WI38 (cell line): ENCODE results near the gene HOXB3.

Source experiments
- H3K4me3 ChIP-seq: 2 replicates; pipeline ENCODE4 v1.5.1; 2011; ENCODE audit warnings: low read depth, mild to moderate bottlenecking, control low read depth, low read length
- TF ChIP-seq, protein P1 (sequence below): IDR thresholded peaks from 2 replicates; pipeline ENCODE4 v1.5.1; 2012; ENCODE audit warnings: low read depth, mild to moderate bottlenecking, control low read depth, low read length

HOXB3 gene

GRCh38 chr17:48504953-48505352, 85.1 kb downstream of the HOXB3 start:
- TF ChIP-seq, protein P1, sequence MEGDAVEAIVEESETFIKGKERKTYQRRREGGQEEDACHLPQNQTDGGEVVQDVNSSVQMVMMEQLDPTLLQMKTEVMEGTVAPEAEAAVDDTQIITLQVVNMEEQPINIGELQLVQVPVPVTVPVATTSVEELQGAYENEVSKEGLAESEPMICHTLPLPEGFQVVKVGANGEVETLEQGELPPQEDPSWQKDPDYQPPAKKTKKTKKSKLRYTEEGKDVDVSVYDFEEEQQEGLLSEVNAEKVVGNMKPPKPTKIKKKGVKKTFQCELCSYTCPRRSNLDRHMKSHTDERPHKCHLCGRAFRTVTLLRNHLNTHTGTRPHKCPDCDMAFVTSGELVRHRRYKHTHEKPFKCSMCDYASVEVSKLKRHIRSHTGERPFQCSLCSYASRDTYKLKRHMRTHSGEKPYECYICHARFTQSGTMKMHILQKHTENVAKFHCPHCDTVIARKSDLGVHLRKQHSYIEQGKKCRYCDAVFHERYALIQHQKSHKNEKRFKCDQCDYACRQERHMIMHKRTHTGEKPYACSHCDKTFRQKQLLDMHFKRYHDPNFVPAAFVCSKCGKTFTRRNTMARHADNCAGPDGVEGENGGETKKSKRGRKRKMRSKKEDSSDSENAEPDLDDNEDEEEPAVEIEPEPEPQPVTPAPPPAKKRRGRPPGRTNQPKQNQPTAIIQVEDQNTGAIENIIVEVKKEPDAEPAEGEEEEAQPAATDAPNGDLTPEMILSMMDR, result no peak
- H3K4me3 ChIP-seq, result no peak overlapping the region

DNA sequence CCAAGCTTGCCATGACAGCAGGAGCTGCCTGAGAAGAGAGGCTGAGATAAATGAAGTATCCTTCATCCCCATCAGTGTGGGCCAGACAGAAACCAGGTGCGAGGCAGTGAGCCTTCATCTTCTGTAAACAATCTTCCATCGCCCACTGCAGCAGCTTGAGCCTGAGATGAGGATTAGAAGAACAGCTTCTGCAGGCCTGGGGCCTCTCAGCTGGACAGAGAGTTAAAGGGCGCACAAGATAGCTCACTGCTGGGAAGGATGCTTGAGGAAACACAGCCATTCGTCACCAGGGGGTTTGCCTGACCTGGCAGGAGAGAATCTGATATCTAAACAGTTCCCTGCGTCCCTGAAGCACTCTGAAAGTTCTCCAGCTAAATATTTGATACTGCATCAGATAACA, 86.3 kb downstream of the HOXB3 start:
- H3K4me3 ChIP-seq, result no peak overlapping the region
- TF ChIP-seq, protein P1, result no peak

DNA sequence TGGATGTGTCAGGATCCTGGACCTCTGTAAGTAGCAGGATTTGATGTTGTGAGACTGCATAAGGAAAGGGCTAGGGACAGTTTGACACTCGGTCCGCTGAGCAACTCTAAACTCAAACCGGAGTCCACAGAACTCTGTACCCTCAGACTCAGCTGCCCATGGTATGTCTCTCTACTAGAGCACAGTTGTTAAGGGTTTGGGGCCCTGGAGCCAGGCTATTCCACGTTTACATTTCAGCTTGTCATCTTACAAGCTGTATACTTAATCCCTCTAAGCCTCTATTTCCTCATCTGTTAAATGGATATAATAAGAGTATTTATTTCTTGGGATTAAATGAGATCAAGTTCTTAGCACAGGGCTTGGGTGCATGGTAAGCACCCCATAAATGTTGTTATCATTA, 87.1 kb downstream of the HOXB3 start:
- TF ChIP-seq, protein P1, result no peak
- no peak overlapping the region for H3K4me3 ChIP-seq

GRCh38 chr17:48502312-48502711, 87.7 kb downstream of the HOXB3 start:
- TF ChIP-seq, protein P1, result no peak

GRCh38 chr17:48500435-48501426, 89.3 kb downstream of the HOXB3 start:
- H3K4me3 ChIP-seq, result no peak overlapping the region
- TF ChIP-seq, protein P1, result 0 out of 2 replicates have a peak, but pooled peaks have one; percentile 4

More at GRCh38 chr17:48502312-48502711, 87.7 kb downstream of the HOXB3 start:
- H3K4me3 ChIP-seq, result no peak overlapping the region

DNA sequence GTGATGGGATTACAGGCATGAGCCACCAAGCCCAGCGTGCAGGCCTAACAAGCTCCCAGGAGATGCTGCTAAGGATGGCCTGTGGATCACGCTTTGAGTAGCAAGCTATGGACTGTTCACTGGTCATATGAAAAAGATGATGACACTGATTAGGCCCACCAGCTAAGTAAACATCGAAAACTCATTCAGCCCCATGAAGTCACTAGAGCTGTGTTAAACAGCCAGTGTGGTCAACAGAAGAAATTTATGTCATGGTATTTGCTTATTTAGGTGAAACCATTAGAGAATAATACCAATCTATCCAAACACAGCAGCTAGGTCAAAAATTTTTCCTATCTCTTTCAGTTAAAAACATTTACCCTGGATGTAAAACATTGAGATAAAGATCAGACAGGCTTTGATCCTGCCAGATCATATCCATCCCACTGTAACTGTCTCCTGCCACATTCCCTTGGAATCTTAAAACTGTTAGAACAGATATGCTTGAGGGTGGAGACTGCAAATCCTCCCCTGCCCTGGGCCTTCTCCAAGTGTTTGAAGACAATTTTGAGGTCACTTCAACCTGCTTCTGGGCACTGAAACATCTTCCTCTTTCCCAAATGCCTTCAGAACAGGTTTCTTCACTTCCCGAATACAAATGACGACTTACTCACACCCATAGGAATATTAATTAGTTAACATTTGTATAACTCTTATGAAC, 90.2 kb downstream of the HOXB3 start:
- H3K4me3 ChIP-seq, result no peak overlapping the region
- TF ChIP-seq, protein P1, result no peak

- no peak overlapping the region for H3K4me3 ChIP-seq
- TF ChIP-seq, protein P1, result no peak
Observed at GRCh38 chr17:48499248-48499647, 90.8 kb downstream of the HOXB3 start.
